H1 (cell line): ENCODE data around the gene RBP4. TPM values are rescaled to one million over a fixed set of nuclear protein-coding genes. Genes with fewer than 3 reads are reported as not detected.

ENCODE experiments used
- CTCF ChIA-PET: fragments of 300-600 bp; sonication (Branson Sonifier 250); formaldehyde crosslinking; loops from one replicate; lab custom pipeline; 2021; ENCODE audit not compliant: partially characterized antibody; lab: Charles Lee
- POLR2A ChIA-PET: fragments of 300-600 bp; sonication (Branson Sonifier 250); formaldehyde crosslinking; loops from one replicate; lab custom pipeline; 2021; ENCODE audit warnings: inconsistent platforms; ENCODE audit not compliant: partially characterized antibody; lab: Charles Lee
- DNase-seq, 2 experiments: peaks; one replicate each; pipeline versions ENCODE4 v3.0.0 to v3.0.0-alpha.2; 2010 to 2022; ENCODE audit warnings: low spot score in 2 of 2, low read depth in 1 of 2, mixed read lengths in 1 of 2
- FAIRE-seq: peaks from 2 replicates; lab custom pipeline; 2011; peaks lifted over from hg19 to GRCh38; lab: Jason Lieb, UNC
- H2AFZ ChIP-seq: 2 replicates; pipeline ENCODE4 v1.8.1; 2012; ENCODE audit warnings: low read length, inconsistent platforms
- H2AK5ac ChIP-seq: 2 replicates; pipeline ENCODE4 v1.6.1; 2013; ENCODE audit warnings: low read depth, low read length
- H2BK120ac ChIP-seq: replicated peaks from 2 replicates; pipeline ENCODE3; 2013; ENCODE audit warnings: low read depth, low read length, inconsistent platforms
- H2BK12ac ChIP-seq: 2 replicates; pipeline ENCODE4 v1.6.1; 2013; ENCODE audit warnings: low read depth, low read length
- H2BK15ac ChIP-seq: 2 replicates; pipeline ENCODE4 v1.6.1; 2013; ENCODE audit warnings: low read length
- H2BK20ac ChIP-seq: 2 replicates; pipeline ENCODE4 v1.6.1; 2013; ENCODE audit warnings: low read length
- H2BK5ac ChIP-seq: 2 replicates; pipeline ENCODE4 v1.6.1; 2013; ENCODE audit warnings: low read depth, low read length
- H3K14ac ChIP-seq: 2 replicates; pipeline ENCODE4 v1.6.1; 2013; ENCODE audit warnings: inconsistent platforms; ENCODE audit not compliant: insufficient read length
- H3K18ac ChIP-seq: 2 replicates; pipeline ENCODE4 v1.6.1; 2013; ENCODE audit warnings: low read length; ENCODE audit errors: extremely low read depth
- H3K23ac ChIP-seq: 2 replicates; pipeline ENCODE4 v1.6.1; 2013; ENCODE audit warnings: inconsistent platforms; ENCODE audit not compliant: insufficient read length
- H3K23me2 ChIP-seq: 2 replicates; pipeline ENCODE4 v1.6.1; 2013; ENCODE audit warnings: low read depth, low read length
- H3K27ac ChIP-seq: 2 replicates; pipeline ENCODE4 v1.6.1; 2011; ENCODE audit warnings: low read depth, low read length, inconsistent platforms
- H3K27me3 ChIP-seq, 4 experiments: replicated peaks in 1 of 4; 1 replicate in 1 of 4; 2 replicates in 3 of 4; pipeline versions ENCODE4 v1.6.1 to v1.8.1; 2011 to 2013; ENCODE audit warnings: low read length in 3 of 4, mild to moderate bottlenecking in 3 of 4, inconsistent platforms in 2 of 4, mixed read lengths in 2 of 4, moderate library complexity in 1 of 4; ENCODE audit not compliant: control insufficient read depth in 3 of 4, insufficient read depth in 3 of 4; ENCODE audit errors: extremely low read depth in 1 of 4
- H3K36me3 ChIP-seq, 4 experiments: 2 replicates each; pipeline versions ENCODE4 v1.6.1 to v1.8.1; 2011 to 2013; ENCODE audit warnings: mild to moderate bottlenecking in 4 of 4, low read length in 3 of 4, moderate library complexity in 2 of 4, control low read depth in 1 of 4, inconsistent platforms in 1 of 4; ENCODE audit not compliant: insufficient read depth in 4 of 4, control insufficient read depth in 2 of 4
- H3K4ac ChIP-seq: replicated peaks from 2 replicates; pipeline ENCODE3; 2013; ENCODE audit warnings: low read length, low read depth, mixed read lengths, inconsistent platforms; ENCODE audit not compliant: insufficient read length
- H3K4me1 ChIP-seq, 4 experiments: replicated peaks in 1 of 4; 1 replicate in 1 of 4; 2 replicates in 3 of 4; pipeline versions ENCODE4 v1.6.1 to v1.8.1; 2011 to 2013; ENCODE audit warnings: low read length in 3 of 4, inconsistent platforms in 2 of 4, mixed read lengths in 1 of 4; ENCODE audit not compliant: insufficient read depth in 4 of 4, control insufficient read depth in 3 of 4
- H3K4me2 ChIP-seq, 2 experiments: 2 replicates each; pipeline versions ENCODE4 v1.6.1 to v1.8.1; 2011 to 2013; ENCODE audit warnings: low read depth in 2 of 2, low read length in 2 of 2, control low read depth in 1 of 2, inconsistent platforms in 1 of 2, mild to moderate bottlenecking in 1 of 2; ENCODE audit not compliant: insufficient read depth in 1 of 2
- H3K4me3 ChIP-seq, 4 experiments: fragments of 200-600, 300-600 bp in 1 of 4; sonication (generic), shearing (Covaris generic), sonication (Bioruptor Twin) in 1 of 4; 2 replicates each; pipeline versions ENCODE4 v1.5.1 to v1.8.1; 2011 to 2016; ENCODE audit warnings: low read length in 4 of 4, low read depth in 3 of 4, control low read depth in 2 of 4, inconsistent platforms in 2 of 4, mild to moderate bottlenecking in 2 of 4, mixed read lengths in 1 of 4, moderate library complexity in 1 of 4; ENCODE audit not compliant: insufficient read depth in 2 of 4; ENCODE audit errors: extremely low read depth in 1 of 4
- H3K56ac ChIP-seq: replicated peaks from 2 replicates; pipeline ENCODE3; 2013; ENCODE audit warnings: low read depth, mild to moderate bottlenecking, mixed read lengths, low read length, inconsistent platforms; ENCODE audit not compliant: insufficient read length
- H3K79me1 ChIP-seq: 2 replicates; pipeline ENCODE4 v1.6.1; 2013; ENCODE audit warnings: low read depth, low read length, control low read depth
- H3K79me2 ChIP-seq, 2 experiments: 2 replicates each; pipeline versions ENCODE4 v1.6.1 to v1.8.1; 2012 to 2013; ENCODE audit warnings: low read length in 2 of 2, mild to moderate bottlenecking in 2 of 2, inconsistent platforms in 1 of 2; ENCODE audit not compliant: insufficient read depth in 2 of 2, control insufficient read depth in 1 of 2
- H3K9ac ChIP-seq, 4 experiments: replicated peaks in 1 of 4; 1 replicate in 1 of 4; 2 replicates in 3 of 4; pipeline versions ENCODE4 v1.6.1 to v1.8.1; 2011 to 2013; ENCODE audit warnings: low read depth in 3 of 4, low read length in 3 of 4, control low read depth in 2 of 4, mild to moderate bottlenecking in 2 of 4, moderate library complexity in 2 of 4, inconsistent platforms in 1 of 4; ENCODE audit errors: extremely low read depth in 1 of 4
- H3K9me3 ChIP-seq, 2 experiments: 2 replicates each; pipeline versions ENCODE4 v1.6.1 to v1.8.1; 2012 to 2013; ENCODE audit warnings: mild to moderate bottlenecking in 2 of 2, moderate library complexity in 2 of 2, control low read depth in 1 of 2, inconsistent platforms in 1 of 2, low read depth in 1 of 2, low read length in 1 of 2, mixed read lengths in 1 of 2; ENCODE audit not compliant: insufficient read depth in 2 of 2
- H4K20me1 ChIP-seq, 2 experiments: replicated peaks in 1 of 2; 2 replicates each; pipeline versions ENCODE3 to v1.8.1; 2011 to 2013; ENCODE audit warnings: inconsistent platforms in 2 of 2, low read length in 2 of 2, mild to moderate bottlenecking in 1 of 2; ENCODE audit not compliant: insufficient read depth in 2 of 2, control insufficient read depth in 1 of 2
- H4K5ac ChIP-seq: 2 replicates; pipeline ENCODE4 v1.6.1; 2013; ENCODE audit warnings: low read length, low read depth, mixed read lengths, inconsistent platforms; ENCODE audit not compliant: insufficient read length
- H4K8ac ChIP-seq: 2 replicates; pipeline ENCODE4 v1.8.0; 2013; ENCODE audit warnings: mild to moderate bottlenecking, moderate library complexity, low read length, inconsistent platforms; ENCODE audit not compliant: insufficient read depth; ENCODE audit errors: extremely low read depth
- H4K91ac ChIP-seq: replicated peaks from 2 replicates; pipeline ENCODE3; 2013; ENCODE audit warnings: low read length, mixed read lengths, inconsistent platforms; ENCODE audit not compliant: insufficient read length
- EP300 ChIP-seq, 2 experiments: IDR thresholded peaks; 1 replicate in 1 of 2; 2 replicates in 1 of 2; pipeline ENCODE4 v1.6.1; 2011 to 2012; ENCODE audit warnings: low read depth in 2 of 2, low read length in 2 of 2, mild to moderate bottlenecking in 2 of 2, borderline replicate concordance in 1 of 2, inconsistent platforms in 1 of 2, moderate library complexity in 1 of 2
- WGBS, 2 experiments: shearing (Covaris generic) in 1 of 2; methylation state at CpG; one replicate each; pipeline versions ENCODE4 v1.1.6 to v1.1.7; 2013 to 2015; ENCODE audit warnings: low lambda C conversion rate in 2 of 2, mixed read lengths in 2 of 2, inconsistent platforms in 1 of 2, low coverage in 1 of 2, missing lambda C conversion rate in 1 of 2; ENCODE audit not compliant: insufficient replicate concordance in 2 of 2, insufficient coverage in 1 of 2, insufficient read length in 1 of 2; ENCODE audit errors: extremely low coverage in 1 of 2, missing lambda C conversion rate in 1 of 2; 5-methylcytosine and 5-hydroxymethylcytosine counted together
- polyA plus RNA-seq, 7 experiments: library from polyadenylated mRNA; depleted of rRNA in 3 of 7; stranded (reverse) in 5 of 7; unstranded in 2 of 7; fragments of >200 nt in 5 of 7; fragments of 200-250 nt in 2 of 7; gene quantifications; 1 replicate in 5 of 7; 2 replicates in 1 of 7; 4 replicates in 1 of 7; pipeline versions ENCODE4 v1.2.1 to v1.2.3, GENCODE V29; 2011 to 2013; ENCODE audit warnings: missing spikeins in 2 of 7, mixed read lengths in 2 of 7
- total RNA-seq: library from RNA; stranded (reverse); fragmentation: NEBNext Ultra II Directional; extraction: Animal tissue kit (Norgen Biotek cat#: 25700); gene quantifications from 2 replicates; pipeline ENCODE4 v1.2.1, GENCODE V29; 2021

The RBP4 gene
- total and polyA plus RNA-seq, 2 of the 8 experiments (the other 6 are each of a cell fraction or from before 2014, with no cell fraction given): 0.42 to 0.97 TPM

DNA sequence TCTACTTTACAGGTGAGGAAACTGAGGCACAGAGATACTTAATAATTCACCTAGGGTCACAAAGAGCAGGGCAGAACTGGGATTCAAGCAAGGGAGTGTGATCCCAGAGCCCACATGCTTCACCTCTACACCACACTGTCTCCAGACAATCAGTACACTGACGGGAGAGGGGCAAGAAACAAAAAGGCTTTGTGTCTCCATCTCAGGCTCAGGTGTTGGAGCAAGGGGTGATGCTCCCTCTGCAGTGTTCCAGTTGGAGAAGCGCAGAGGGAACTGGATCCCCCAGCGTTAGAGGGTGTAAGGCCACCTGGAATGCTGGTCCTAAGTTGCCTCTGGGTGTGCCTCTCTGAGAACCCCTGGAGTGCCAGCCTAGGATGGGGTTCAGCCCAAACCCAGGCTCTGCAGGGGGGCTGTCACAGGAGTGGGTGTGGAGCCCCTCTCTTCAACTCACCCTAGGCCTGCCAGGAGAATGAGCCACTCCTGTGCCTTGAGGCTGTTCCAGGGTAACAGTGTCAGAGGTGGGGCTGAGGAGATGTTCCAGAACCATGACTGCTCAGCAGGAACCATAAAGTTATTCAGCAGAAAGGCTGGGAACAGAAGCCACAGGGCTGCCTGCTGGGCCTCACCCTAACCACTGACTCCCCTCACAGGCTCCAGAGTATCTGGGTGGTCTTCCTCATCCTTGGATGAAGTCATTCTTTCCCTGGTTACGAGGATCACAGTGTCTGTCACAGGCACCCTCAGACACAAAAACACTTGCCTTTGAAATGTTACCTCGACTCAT lies 5.5 kb downstream of the RBP4 start:
- Histone ChIP-seq H2BK15ac (no peak overlapping the region), H3K36me3 (no peaks in the 10 kb centered on the region), H3K14ac (no peak overlapping the region), H4K5ac (no peak overlapping the region), H2BK5ac (no peak overlapping the region), H2BK20ac (no peak overlapping the region), H3K79me2 (no peaks in the 10 kb centered on the region), H3K56ac (no peak overlapping the region), H2BK12ac (no peak overlapping the region), H3K23ac (no peak overlapping the region), H4K20me1 (no peaks in the 10 kb centered on the region), H3K4me1 (peaks cover 3 to 11% (median 4%) of the 10 kb centered on the region in 4 experiments; a peak in 6 of 7 replicates), H3K4me3 (no peak overlapping the region), H2AFZ (no peak overlapping the region), H4K8ac (no peak overlapping the region), H2BK120ac (no peak overlapping the region), H3K79me1 (no peaks in the 10 kb centered on the region; the same call in 1 of the 2 replicates), H3K4me2 (no peak overlapping the region), H3K9ac (no peak overlapping the region), H3K27ac (no peak overlapping the region), H4K91ac (no peak overlapping the region), H2AK5ac (no peak overlapping the region), H3K23me2 (no peaks in the 10 kb centered on the region; the same call in 1 of the 2 replicates), H3K27me3 (peaks cover 8 to 14% (median 12%) of the 10 kb centered on the region in 4 experiments), H3K18ac (no peak overlapping the region), H3K9me3 (no peaks in the 10 kb centered on the region), H3K4ac (no peak overlapping the region)
- FAIRE-seq (no peak), DNase-seq (no peak)
- WGBS, 2 experiments: 84% methylated on average over 5 of the region's 5 CpGs; no CpG with 5 or more reads in 1 of the 2 experiments
- ChIA-PET CTCF (interaction anchor here (0.5 to 1.7 kb wide), 9 partner anchors 11 to 263 kb away, joined by 3 to 7 read pairs (median 4); no protein-coding TSS in a partner anchor), POLR2A (no interaction called here)
- no peak for TF ChIP-seq EP300 (IDR thresholded peaks at IDR 0.05; ENCODE audit: borderline replicate concordance in 1 of 2, low read depth in 2 of 2, low read length in 2 of 2)
